Cardiac fibroblast (primary cell): ENCODE results near the gene NFATC1.

ENCODE experiments used
- DNase-seq, 2 donors: peaks; one replicate each; pipeline versions ENCODE4 v3.0.0 to v3.0.0-alpha.2; 2010; ENCODE audit warnings: low read depth in 2 of 2
- H3K4me3 ChIP-seq, 2 donors: replicated peaks in 1 of 2; 1 replicate in 1 of 2; 2 replicates in 1 of 2; pipeline ENCODE4 v1.5.1; 2011; ENCODE audit warnings: low read depth in 2 of 2, low read length in 2 of 2, mild to moderate bottlenecking in 2 of 2, moderate library complexity in 1 of 2
- TF ChIP-seq, protein P1 (sequence below): IDR thresholded peaks from one replicate; pipeline ENCODE4 v1.5.1; 2011; ENCODE audit warnings: low read depth, mild to moderate bottlenecking, low read length, inconsistent platforms

NFATC1 gene

DNA sequence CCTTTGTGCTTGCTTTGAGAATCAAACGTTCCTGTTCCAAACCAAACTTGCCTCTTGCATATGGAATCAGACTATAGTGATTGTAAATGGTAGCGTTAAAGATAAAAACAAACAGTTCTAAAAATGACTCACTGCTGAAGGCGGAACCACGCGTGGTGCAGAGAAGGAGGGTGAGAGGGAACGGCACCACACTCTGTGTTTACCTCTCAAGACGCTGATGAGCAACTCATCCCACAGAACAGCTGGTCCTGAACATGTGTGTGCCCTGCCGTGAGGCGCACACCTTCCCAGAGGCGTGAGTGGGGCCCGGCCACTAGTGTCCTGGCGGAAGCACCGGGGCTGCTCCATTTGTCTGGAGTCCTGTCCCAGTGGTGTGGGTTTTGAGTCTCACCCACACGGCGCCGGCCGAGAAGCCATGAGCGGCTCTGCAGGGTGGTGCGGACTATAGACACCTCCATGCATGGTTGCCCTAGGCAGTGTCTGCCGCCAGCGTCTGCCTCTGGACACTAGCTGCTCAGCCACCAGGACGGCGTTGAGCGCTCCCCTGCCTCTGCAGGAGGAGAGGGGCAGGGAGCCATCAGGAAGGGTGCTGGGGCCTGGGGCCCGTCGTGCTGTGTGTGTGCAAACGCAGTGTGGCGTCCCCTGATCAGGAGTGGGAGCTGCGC, 52.1 kb downstream of the NFATC1 start:
- no peak for DNase-seq
- TF ChIP-seq, protein P1, sequence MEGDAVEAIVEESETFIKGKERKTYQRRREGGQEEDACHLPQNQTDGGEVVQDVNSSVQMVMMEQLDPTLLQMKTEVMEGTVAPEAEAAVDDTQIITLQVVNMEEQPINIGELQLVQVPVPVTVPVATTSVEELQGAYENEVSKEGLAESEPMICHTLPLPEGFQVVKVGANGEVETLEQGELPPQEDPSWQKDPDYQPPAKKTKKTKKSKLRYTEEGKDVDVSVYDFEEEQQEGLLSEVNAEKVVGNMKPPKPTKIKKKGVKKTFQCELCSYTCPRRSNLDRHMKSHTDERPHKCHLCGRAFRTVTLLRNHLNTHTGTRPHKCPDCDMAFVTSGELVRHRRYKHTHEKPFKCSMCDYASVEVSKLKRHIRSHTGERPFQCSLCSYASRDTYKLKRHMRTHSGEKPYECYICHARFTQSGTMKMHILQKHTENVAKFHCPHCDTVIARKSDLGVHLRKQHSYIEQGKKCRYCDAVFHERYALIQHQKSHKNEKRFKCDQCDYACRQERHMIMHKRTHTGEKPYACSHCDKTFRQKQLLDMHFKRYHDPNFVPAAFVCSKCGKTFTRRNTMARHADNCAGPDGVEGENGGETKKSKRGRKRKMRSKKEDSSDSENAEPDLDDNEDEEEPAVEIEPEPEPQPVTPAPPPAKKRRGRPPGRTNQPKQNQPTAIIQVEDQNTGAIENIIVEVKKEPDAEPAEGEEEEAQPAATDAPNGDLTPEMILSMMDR, result no peak
- H3K4me3 ChIP-seq, result no peak overlapping the region

DNA sequence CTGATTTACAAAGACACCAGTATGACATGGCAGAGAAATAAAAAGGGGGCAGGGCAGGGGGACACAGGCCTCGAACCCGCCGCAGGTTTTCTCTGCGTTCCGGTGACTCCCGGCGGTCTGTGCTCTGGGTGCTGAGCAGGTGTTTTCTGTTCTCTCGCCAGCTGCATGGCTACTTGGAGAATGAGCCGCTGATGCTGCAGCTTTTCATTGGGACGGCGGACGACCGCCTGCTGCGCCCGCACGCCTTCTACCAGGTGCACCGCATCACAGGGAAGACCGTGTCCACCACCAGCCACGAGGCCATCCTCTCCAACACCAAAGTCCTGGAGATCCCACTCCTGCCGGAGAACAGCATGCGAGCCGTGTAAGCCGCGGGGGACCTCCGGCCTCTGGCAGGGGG, 52.9 kb downstream of the NFATC1 start:
- DNase-seq, result no peak
- TF ChIP-seq, protein P1, result no peak
- no peak overlapping the region for H3K4me3 ChIP-seq

DNA sequence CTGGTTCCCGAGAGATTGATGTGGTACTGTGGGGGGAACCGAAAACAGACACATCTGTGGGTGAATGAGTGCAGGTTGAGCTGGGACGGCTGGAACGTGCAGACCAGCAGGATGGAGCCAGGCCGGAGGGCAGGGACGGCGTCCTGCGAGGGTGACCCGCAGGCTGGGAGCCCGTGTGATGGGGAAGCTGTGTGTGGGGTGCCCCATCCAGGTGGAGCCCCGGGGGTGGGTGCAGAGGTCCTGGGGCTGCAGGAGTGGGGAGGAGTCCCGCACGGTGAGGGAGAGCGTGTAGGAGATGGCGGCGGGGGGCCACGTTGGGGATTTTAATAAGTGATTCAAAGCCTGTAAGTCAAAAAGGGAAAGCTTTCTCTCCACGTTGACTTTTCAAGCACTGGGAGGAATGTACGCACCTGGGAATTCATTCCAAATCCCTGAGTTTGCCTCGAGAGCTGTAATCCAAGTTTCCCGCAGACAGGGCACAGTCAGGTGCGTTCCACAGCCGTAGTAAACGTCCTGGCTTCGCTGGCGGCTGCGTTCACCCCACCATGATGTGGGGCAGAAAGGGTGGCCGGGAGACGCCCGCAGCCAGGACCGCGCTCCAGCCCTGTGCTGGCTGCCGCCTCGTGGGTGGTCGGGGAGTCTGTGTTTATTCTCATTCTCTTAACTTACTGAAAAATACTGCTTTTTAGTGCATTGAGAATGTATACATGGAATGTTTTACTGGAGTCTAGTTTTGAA, 54.0 kb downstream of the NFATC1 start:
- no peak for DNase-seq
- TF ChIP-seq, protein P1, result no peak
- no peak overlapping the region for H3K4me3 ChIP-seq

DNA sequence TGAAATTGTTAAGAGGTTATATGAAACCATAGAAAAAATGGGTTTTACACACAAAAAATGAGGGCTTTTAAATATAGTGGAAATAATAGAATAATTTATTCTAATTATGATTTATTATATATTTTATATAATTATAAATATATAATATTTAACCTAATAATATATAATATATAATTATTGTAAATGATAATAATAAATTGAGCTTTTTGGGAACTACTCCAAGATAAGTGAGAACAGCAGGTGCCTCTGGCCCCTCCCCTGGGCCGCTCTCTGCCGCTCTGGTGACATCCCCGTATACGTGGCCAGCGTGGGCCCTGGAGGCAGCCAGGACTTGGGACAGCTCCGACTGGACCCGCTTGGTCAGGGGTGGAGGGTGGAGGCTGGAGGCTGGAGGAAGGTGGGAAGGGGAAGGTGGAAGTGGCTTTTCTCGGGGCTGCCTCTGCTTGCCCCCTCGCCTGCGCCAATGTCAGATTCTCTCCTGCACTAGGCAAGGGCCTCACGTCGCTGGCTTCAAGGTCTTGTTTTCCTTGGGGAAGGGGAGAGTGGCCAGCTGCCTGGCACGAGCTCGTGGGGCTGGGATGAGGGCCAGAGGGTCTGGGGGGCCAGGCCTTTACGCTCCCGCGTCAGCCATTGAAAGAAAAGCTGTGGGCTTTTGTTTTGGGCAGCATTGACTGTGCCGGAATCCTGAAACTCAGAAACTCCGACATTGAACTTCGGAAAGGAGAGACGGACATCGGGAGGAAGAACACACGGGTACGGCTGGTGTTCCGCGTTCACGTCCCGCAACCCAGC, 54.8 kb downstream of the NFATC1 start:
- TF ChIP-seq, protein P1, result no peak
- DNase-seq, result no peak
- no peak overlapping the region for H3K4me3 ChIP-seq

DNA sequence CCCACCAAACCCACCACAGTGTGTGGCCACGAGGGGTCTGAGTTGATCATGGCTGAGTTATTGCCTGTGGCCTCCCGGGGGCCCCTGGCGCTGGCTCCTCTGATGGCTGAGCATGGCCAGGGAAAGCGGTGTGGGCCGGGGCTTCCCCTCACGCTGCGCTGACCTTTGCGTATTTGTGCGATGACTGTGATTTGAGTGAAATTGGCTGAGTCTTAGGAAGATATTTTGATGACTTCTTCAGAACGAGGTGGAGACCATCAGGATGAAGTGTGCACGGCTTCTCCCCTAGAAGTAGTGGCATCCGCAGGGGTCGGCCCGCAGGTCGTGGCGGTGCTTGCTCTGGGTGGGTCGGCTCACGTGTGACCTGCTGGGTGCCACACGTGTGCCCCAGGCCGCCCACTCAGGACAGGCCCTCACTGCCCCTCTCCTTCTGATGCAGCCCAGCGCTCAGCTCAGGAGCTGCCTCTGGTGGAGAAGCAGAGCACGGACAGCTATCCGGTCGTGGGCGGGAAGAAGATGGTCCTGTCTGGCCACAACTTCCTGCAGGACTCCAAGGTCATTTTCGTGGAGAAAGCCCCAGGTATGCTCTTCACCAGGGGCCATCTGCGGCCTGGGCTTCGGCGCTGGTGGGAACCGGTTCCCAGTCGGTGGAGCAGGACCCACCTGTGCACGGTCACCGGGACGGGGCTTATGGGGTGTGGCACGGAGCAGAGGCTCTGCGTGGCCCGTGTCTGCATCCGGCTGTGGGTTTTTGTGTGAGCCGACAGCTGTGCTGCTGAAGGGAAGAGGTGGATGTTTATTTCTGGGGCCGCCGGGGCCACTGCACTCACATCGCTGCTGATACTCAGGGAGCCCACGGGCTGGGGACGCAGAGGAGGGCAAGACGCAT, 55.8 kb downstream of the NFATC1 start:
- TF ChIP-seq, protein P1, result no peak
- no peak for DNase-seq
- no peak overlapping the region for H3K4me3 ChIP-seq
